Ramos (cell line): ENCODE results near the gene C8G.

Experiments
- in situ Hi-C: fragments of 300-500 bp; cut with MboI; formaldehyde crosslinking; loops from one replicate; pipeline ENCODE4 v1.14.3; 2022; ENCODE audit warnings: low sequenced_read_pairs; ENCODE audit not compliant: unreplicated experiment

The C8G gene

DNA sequence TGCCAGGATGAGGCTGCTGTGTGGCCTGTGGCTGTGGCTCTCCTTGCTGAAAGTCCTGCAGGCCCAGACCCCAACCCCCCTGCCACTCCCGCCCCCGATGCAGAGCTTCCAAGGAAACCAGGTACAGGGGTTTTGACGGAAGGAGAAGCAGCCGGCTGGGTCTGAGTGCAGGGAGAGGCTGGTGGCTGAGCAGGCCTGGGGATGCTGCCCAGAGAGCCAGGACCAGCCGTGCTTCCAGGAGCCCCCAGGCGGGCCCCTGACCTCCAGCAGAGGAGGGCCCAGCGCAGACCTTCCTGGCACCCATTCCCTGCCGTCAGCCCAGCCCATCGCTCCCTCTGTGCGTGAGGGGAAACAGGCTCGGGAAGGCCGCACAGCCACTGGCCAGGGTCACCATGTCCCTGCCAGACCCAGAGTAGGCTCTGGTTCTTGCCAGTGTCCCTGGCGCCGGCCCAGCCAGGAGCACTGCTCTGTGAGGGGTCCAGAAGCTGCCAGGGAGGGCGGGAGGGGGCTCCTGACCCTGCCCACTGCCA is 7.3 kb downstream of the C8G start:
- in situ Hi-C loops = loop anchor here (5.0 kb wide), 1 partner anchor 75 kb away; the partner anchor contains the start of gene ABCA2

DNA sequence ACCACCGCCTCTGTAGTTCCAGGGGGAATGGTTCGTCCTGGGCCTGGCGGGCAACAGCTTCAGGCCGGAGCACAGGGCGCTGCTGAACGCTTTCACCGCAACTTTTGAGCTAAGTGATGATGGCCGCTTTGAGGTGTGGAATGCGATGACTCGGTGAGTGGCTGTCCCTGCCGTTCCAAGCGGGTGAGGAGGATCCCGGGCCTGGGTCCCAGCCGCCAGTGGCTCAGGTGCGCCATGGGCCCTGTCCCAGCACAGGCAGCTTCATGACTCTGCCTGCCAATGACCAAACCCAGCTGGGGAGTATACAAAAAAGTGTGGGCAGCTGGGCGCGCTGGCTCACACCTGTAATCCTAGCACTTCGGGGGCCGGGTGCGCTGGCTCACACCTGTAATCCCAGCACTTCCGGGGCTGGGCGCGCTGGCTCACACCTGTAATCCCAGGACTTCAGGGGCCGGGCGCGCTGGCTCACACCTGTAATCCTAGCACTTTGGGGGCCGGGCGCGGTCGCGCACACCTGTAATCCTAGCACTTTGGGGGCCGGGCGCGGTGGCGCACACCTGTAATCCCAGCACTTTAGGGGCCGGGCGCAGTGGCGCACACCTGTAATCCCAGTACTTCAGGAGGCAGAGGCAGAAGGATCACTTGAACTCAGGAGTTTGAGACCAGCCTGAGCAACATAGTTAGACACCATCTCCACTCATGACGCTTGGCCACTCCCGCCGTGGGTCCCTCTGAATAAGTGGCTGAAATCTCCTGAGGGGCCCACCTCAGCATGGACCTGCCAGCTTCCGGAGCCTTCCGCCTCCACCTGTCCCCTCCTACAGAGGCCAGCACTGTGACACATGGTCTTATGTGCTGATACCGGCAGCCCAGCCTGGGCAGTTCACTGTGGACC is 8.1 kb downstream of the C8G start:
- in situ Hi-C loops = loop anchor here (5.0 kb wide), 1 partner anchor 74 kb away; the partner anchor contains the start of gene ABCA2

DNA sequence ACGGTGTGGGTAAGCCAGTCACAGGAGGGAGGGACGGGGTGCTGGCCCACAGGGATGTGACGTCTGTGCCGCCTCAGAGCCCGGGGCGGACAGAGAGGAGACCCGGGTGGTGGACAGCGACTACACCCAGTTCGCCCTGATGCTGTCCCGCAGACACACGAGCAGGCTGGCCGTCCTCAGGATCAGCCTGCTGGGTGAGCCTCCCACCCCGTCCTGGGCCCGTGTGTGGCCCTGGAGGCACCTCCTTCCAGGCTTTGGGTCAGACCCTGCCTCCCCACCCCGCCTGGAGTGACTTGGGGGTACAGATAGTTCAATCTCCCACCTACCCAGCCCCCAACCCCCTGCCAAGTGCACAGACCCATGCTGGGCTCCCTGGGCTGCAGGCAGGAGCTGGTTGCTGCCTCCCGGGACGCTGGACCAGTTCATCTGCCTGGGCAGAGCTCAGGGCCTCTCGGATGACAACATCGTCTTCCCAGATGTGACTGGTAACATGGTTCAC is 8.8 kb downstream of the C8G start:
- in situ Hi-C loops = loop anchor here (5.0 kb wide), 1 partner anchor 73 kb away; the partner anchor contains the start of gene ABCA2

DNA sequence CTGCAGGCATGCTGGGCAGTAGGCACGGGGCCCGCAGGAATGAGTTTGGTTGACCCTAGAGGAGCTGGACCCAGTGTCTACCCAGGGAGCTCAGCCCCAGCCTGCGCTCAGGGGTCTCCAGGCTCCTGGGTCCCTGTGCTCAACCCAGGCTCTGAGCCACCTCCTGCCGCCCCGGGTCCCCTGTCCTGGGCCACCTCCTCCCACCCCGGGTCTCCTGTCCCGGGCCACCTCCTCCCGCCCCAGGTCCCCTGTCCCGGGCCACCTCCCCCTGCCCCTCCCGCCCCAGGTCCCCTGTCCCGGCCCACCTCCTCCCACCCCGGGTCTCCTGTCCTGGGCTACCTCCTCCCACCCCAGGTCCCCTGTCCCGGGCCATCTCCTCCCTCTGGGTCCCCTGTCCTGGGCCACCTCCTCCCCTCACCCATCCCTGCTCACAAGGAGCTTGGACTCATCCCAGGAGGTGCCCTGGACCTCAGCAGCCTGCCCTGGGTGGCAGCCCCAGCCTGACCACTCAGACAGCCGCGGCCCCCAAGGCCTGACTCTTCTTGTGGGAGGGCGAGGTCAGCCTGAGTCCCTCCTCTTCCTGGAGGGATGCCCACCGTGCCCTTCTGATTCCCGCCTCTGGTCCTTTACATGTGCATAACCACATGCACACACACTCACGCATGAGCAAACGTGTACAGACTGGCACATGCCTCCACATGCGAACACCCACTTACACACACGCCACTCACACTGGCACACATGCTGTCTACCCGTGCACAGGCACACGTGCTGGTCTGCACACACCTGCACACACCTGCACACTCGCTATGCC is 9.4 kb downstream of the C8G start:
- in situ Hi-C loops = loop anchor here (5.0 kb wide), 1 partner anchor 73 kb away; the partner anchor contains the start of gene ABCA2

DNA sequence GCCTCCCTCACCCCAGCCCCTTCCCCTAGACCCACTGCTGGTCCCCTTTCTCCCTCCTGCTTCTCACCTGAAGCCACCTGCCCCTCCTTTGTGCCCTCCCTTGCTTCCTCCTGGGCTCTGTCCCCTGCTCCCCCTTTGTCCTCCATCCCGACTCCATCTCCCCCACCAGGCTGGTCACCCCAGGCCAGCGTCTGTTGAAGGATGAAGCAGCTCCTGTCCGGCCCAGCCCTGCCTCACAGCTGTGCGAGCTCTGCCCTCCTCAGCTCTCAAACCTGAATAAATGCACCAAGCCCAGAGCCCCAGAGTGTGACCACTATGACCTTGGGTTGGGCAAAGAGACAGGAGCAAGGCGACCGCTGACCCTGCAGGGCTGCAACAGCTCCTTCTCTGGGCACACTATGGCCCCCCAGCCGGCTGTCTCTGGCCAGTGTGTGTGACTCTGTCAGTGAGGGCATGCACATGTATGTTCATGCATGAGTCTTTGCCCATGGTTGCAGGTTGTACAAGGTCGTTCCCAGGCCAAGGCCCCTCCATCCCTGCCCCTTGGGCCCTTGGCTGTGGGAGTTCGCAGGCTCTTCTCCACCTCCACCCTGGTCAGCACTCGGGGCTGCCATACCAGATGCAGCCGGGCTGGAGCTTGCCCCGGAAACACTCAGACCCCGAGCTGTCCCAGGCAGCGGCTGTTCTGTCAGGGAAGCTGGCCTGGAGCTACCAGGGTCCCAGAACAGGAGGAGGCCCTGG is 10.3 kb downstream of the C8G start:
- in situ Hi-C loops = no loop called here

DNA sequence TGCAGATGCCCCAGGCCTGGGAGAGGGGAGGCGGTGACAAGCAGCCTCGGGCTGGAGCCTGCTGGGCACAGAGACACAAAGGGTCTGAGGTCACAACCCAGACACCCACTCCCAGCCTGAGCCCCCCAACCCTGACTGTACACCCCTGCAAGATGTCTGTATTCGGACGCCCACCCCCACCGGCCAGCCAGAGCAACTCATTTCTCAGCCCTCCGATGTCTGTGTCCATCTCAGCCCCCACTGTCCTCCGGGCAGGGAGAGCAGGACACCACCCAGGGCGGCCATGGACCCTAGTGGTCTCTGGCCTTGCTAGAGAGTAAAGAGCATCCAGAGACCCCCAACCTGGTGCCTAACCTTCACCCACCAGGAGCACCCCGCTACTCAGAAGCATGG is 10.9 kb downstream of the C8G start:
- in situ Hi-C loops = no loop called here

DNA sequence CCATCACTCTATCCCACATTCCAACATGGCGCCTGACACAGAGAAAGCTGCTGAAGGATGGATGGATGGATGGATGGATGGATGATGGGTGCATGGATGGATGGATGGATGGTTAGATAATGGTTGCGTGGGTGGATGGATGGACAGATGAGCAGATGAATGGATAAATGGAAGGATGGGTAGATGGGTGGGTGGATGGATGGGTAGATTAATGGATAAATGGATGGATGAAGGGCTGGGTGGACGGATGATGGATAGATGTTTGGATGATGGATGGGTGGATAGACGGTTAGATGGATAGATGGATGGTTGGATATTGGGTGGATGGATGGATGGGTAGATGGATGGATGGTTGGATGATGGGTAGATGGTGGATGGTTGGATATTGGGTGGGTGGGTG is 11.6 kb downstream of the C8G start:
- in situ Hi-C loops = no loop called here

DNA sequence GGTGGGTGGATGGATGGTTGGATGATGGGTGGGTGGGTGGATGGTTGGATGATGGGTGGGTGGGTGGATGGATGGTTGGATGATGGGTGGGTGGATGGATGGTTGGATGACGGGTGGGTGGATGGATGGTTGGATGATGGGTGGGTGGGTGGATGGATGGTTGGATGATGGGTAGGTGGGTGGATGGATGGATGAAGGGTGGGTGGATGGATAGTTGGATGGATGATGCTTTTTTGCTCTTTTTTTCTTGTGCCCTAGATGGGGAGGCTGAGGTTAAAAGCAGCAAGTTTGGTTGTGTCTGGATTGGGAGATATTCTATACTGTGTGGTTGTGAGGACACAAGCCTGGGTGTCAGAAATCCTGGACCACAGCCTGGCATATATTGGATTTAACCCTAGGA is 12.4 kb downstream of the C8G start:
- in situ Hi-C loops = no loop called here

DNA sequence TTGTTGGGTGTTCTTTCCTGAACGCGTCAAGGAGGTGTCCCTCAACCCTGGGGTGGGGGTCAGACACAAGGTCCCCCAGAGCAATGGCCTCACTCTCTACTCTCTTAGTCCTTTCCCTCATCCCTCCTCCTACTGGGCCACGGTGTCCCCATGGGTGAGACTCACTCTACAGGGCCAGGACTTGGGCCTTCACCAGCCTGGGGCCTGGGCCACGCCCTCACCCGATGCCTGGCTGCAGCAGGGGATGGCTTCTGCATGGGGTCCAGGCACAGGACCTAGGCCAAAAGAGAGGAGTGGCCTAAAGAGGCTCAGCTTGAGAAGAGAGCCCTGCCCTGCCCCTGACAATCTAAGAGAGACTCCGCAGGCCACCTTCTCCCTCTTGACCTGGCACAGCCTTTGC is 12.9 kb downstream of the C8G start:
- in situ Hi-C loops = no loop called here

DNA sequence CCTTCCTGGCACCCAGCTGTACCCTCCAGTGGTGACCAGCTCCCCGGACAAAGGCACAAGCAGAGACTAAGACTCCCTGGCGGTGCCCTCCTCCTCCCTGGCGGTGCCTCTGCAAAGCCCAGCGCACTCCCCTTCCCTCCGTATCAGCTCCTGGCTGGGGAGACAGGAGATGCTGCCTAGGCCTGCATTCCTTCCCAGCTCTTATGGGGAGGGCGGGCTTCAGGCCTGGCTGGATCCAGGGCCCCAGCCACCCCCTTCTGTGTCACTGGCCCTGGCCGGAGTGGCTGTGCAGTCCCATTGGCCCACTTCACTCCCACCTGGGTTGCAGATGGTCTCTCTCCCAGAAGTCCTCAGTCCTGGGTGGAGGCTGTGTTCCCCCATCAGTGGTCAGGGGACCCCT is 13.4 kb downstream of the C8G start:
- in situ Hi-C loops = no loop called here

DNA sequence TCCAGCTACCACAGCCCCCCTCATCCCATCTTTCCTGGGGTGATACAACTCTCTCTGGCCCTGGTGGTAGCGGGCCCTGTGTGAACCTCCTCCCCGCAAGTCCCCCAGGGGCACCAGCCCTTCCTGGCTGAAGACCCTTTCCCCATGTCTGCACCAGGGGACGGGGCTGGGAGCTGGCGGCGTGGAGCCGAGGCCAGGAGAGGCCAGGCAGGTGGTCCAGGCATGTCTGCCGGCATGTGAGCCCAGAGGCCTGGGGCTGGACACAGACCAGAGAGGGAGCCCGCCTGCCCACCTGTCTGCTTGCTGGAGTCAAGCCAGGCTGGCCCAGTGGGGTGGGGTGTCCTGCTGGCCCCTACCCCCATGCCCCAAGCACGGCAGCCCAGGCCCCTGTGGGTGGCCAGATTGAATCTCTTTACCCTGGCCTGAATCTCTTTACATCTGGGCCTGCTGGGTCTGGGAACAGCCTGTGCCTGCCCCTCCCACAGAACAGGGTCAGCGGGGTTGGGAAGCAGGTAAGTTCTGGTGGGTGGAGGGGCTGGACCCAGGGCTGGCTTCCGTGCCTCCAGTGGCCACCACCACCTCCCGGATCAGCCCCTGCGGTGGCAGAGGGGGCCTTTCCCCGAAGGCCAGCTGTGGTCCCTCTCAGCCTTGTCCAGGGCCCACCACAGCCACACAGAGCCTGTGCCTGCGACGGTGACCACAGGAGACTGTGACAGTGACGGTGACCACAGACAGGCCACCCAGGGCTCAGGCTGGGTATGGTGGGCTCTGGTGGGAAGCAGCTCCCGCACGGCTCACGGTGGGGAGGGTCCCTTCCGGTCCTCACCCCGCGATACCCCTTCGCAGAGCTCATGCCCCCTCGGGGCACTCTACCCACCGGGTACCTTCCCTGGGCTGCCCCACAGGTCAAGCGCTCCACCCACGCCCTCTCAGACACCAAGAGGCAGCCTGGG is 14.1 kb downstream of the C8G start:
- in situ Hi-C loops = no loop called here

DNA sequence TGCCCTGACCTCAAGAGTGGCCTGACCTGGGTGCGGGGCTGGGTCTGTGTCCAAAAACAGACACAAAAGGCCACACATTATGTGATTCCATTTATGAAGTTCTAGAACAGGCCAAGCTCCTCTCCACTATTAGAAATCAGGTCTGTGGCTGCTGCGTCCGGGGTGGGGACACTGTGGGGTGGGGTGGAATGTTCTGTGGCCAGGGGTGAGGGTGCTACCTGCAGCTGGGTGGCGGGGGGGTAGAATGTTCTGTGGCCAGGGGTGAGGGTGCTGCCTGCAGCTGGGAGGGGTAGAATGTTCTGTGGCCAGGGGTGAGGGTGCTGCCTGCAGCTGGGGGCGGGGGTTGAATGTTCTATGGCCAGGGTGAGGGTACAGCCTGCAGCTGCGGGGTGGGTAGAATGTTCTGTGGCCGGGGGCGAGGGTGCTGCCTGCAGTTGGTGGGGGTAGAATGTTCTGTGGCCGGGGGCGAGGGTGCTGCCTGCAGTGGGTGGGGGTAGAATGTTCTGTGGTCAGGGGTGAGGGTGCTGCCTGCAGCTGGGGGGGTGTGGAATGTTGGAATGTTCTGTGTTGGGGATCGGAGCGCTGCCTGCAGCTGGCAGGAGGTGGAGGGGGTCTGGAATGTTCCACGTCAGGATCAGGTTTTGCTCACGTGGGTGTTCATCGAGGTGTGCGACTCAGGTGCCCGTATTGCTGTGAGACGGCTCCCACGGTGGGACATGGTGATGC is 15.3 kb downstream of the C8G start:
- in situ Hi-C loops = no loop called here

DNA sequence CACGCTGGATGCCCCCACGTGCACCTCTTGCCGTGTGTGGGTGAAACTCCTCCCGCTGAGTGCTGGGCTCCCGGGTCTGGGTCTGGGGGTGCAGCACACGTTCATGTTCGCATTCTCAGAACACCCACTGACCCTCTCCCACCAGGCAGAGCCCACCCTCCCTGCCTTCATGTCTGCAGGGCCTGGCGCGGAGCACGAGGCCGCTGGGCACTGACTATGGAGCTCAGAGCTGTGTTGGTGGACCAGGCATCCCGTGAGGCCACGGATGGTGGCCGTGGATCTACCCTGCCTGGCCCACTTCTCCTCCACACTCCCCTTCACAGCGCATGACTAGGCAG is 15.9 kb downstream of the C8G start:
- in situ Hi-C loops = no loop called here

DNA sequence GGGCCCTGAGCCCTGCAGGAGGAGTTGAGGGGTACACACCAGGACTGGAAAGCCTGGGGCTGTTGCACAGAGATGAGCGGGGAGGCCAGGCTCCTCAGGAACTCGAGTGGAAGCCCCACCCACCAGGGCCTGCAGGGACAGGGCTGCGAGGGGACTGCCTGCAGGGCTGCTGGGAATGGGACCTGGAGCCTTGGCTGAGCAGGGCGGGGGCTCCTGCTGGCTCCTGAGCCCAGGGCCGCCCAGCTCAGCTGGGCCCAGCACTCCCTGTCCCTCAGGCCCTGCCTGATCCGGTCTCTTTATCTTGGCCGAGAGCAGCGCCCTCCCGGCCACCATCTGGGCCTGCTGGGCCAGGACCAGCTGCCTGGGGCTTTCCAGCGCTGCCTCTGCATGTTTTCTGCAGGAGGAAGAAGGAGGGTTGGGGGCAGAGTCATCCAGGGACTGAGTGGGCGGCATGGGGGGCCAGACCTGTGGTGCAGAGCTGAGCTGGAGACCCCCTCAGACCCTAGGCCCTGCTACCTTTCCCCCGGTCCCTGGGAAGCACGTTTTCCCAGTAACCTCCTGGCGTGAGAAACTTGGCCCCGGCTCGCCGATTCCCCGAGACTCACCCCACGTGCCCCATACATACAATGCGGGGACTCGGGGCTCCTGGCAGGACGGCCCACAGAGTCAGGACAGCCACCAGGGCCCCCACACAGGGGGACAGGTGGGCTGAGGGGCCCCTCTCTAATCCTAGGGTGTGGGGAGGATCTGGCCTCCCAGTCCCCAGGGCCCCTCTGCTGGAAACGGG is 16.4 kb downstream of the C8G start:
- in situ Hi-C loops = no loop called here

DNA sequence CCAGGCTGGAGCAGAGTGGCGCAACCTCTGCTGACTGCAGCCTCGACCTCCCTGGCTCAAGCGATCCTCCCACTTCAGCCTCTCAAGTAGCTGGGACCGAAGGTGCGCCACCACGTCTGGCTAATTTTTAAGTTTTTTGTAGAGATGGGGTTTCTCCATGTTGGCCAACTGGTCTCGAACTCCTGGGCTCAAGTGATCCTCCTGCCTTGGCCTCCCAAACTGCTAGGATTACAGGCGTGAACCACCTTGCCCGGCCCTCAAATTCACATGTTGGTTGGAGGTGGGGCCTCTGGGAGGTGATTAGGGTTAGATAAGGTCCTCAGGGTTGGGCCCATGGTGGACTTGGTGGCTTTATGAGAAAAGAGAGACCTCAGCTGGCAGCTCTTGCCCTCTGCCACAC is 17.1 kb downstream of the C8G start:
- in situ Hi-C loops = no loop called here

DNA sequence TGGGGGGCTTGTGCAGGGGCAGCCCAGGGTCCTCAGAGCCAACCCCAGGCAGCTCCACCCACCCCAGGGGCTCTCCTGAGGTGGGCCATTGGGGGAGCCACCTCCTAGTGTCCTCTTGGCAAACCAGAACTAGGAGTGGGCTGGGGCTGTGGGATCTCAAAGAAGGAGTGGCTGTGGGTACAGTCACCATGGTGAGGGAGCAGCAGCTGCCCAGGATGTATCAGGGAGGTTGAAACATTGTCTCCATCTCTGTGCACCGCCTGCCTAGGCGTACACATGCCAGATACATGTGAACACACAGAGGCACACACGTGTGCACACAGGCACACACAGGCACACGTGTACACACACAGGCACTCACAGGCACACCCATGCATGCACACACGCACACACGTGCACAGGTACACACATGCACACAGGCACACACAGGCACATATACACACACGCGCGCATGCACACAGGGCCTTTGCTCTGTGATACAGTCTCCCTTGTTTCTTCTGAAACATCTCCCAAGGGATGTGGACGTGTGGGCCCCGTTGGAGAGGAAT is 17.7 kb downstream of the C8G start:
- in situ Hi-C loops = no loop called here

DNA sequence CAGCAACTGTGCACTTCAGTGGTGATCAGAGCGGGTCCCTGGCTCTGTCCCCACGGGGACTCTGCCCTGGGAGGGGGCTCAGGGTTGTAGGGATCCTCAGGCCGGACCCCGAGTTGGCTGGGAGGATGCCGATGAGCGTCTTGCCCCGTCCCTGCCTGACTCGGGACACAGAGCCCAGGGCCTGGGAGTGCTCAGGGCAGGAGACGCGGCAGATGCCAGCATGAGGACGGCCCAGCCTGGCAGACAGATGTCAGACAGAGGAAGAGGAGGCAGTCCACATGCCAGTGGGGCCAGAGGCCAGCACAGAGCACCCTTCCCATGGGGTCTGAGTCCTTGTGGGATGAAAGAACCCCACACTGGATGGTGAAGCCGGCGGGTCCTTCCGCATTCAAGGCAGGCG is 18.3 kb downstream of the C8G start:
- in situ Hi-C loops = no loop called here
